Type B pancreatic cell (in vitro differentiated cells): ENCODE data around the gene MGMT. TPM values are rescaled to one million over a fixed set of nuclear protein-coding genes. Genes with fewer than 3 reads are reported as not detected.

Source experiments
- DNase-seq: peaks from one replicate; pipeline ENCODE4 v3.0.0; 2021; ENCODE audit warnings: mixed read lengths; ENCODE audit not compliant: unreplicated experiment; ENCODE audit errors: extremely low spot score
- H3K27ac Mint-ChIP-seq: 2 replicates; pipeline ENCODE4 v1.8.0; 2021; ENCODE audit warnings: mild to moderate bottlenecking, mixed read lengths
- H3K27me3 Mint-ChIP-seq: 2 replicates; pipeline ENCODE4 v1.8.0; 2021; ENCODE audit warnings: mixed read lengths
- H3K36me3 Mint-ChIP-seq: 2 replicates; pipeline ENCODE4 v1.8.0; 2021; ENCODE audit warnings: mixed read lengths
- H3K4me1 Mint-ChIP-seq: one replicate; pipeline ENCODE4 v1.8.0; 2021; ENCODE audit warnings: mixed read lengths; ENCODE audit not compliant: unreplicated experiment
- H3K4me3 Mint-ChIP-seq: 2 replicates; pipeline ENCODE4 v1.8.0; 2021; ENCODE audit warnings: mild to moderate bottlenecking, mixed read lengths
- H3K9me3 Mint-ChIP-seq: 2 replicates; pipeline ENCODE4 v1.8.0; 2021; ENCODE audit warnings: mixed read lengths
- total RNA-seq: library from RNA; stranded (reverse); gene quantifications from 2 replicates; pipeline ENCODE4 v1.2.1, GENCODE V29; 2021; ENCODE audit warnings: low replicate concordance
- TF ChIP-seq, protein P1 (sequence below): fragments of 200-600 bp; sonication (generic); conservative IDR thresholded peaks from 2 replicates; pipeline ENCODE4 v1.5.0; 2021; ENCODE audit warnings: antibody characterized with exemption, mild to moderate bottlenecking

MGMT gene
- total RNA-seq, 1 donor from 2014 or later, result 18.8 TPM

GRCh38 chr10:129646973-129647372, 179.9 kb downstream of the MGMT start:
- DNase-seq, result no peak
- Mint-ChIP-seq H3K4me1 (peaks cover 6% of the 10 kb centered on the region), H3K9me3 (no peaks in the 10 kb centered on the region), H3K27me3 (no peaks in the 10 kb centered on the region), H3K4me3 (no peak overlapping the region), H3K27ac (no peak overlapping the region), H3K36me3 (peaks cover 3% of the 10 kb centered on the region)
- TF ChIP-seq, protein P1, sequence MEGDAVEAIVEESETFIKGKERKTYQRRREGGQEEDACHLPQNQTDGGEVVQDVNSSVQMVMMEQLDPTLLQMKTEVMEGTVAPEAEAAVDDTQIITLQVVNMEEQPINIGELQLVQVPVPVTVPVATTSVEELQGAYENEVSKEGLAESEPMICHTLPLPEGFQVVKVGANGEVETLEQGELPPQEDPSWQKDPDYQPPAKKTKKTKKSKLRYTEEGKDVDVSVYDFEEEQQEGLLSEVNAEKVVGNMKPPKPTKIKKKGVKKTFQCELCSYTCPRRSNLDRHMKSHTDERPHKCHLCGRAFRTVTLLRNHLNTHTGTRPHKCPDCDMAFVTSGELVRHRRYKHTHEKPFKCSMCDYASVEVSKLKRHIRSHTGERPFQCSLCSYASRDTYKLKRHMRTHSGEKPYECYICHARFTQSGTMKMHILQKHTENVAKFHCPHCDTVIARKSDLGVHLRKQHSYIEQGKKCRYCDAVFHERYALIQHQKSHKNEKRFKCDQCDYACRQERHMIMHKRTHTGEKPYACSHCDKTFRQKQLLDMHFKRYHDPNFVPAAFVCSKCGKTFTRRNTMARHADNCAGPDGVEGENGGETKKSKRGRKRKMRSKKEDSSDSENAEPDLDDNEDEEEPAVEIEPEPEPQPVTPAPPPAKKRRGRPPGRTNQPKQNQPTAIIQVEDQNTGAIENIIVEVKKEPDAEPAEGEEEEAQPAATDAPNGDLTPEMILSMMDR, result no peak

DNA sequence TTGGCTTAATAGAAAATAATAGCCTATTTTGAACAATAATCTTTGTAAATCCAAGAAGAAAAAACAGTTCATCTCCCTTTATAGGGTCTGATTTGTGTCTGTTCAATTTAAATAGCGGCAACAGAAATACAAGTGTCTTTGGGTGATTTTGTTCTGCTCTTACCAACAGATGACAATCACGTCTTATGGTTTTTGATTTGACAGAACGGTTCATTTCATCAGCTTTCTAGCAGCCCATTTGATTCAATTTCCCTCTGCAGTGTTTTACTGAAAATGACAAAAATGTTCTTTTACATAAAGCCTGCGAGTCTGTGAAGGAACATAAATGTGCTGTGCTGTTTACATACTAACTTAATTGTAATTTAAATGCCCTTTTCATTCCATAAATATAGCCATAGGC, 180.5 kb downstream of the MGMT start:
- no peak for DNase-seq
- H3K9me3 Mint-ChIP-seq, result no peaks in the 10 kb centered on the region
- H3K4me1 Mint-ChIP-seq, result peaks cover 6% of the 10 kb centered on the region
- peaks cover 3% of the 10 kb centered on the region for H3K36me3 Mint-ChIP-seq
- TF ChIP-seq, protein P1, result no peak
- H3K4me3 Mint-ChIP-seq, result no peak overlapping the region
- no peak overlapping the region for H3K27ac Mint-ChIP-seq
- no peaks in the 10 kb centered on the region for H3K27me3 Mint-ChIP-seq

GRCh38 chr10:129648856-129649255, 181.8 kb downstream of the MGMT start:
- Mint-ChIP-seq H3K4me1 (peaks cover 6% of the 10 kb centered on the region), H3K27me3 (no peaks in the 10 kb centered on the region), H3K36me3 (peaks cover 3% of the 10 kb centered on the region), H3K27ac (no peak overlapping the region), H3K4me3 (no peak overlapping the region), H3K9me3 (peaks cover 3% of the 10 kb centered on the region)
- no peak for DNase-seq
- TF ChIP-seq, protein P1, result no peak

DNA sequence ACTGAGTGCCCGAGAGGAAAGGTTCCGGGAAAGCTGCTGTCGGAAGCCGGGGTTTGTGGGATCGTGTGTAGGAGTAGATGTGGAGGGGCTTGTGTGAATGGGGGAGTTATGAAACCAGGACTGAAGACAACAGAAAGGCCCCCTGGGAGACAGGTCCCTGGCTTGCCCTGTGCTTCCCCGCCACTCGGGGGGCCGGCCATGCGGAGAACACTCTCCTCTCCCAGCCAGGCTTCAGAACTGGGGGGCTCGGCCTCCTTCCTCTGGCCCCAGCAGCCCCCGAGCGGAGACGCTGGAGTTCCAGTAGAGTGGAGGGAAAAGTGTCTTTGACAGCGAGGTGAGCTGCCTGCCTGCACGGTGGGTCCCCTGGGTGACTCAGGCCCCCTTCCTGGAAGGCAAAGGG, 185.0 kb downstream of the MGMT start:
- peaks cover 6% of the 10 kb centered on the region for H3K4me1 Mint-ChIP-seq
- H3K27me3 Mint-ChIP-seq, result no peaks in the 10 kb centered on the region
- TF ChIP-seq, protein P1, result no peak
- H3K27ac Mint-ChIP-seq, result no peak overlapping the region
- DNase-seq, result no peak
- H3K36me3 Mint-ChIP-seq, result peaks cover 3% of the 10 kb centered on the region
- peaks cover 3% of the 10 kb centered on the region for H3K9me3 Mint-ChIP-seq
- H3K4me3 Mint-ChIP-seq, result no peak overlapping the region

DNA sequence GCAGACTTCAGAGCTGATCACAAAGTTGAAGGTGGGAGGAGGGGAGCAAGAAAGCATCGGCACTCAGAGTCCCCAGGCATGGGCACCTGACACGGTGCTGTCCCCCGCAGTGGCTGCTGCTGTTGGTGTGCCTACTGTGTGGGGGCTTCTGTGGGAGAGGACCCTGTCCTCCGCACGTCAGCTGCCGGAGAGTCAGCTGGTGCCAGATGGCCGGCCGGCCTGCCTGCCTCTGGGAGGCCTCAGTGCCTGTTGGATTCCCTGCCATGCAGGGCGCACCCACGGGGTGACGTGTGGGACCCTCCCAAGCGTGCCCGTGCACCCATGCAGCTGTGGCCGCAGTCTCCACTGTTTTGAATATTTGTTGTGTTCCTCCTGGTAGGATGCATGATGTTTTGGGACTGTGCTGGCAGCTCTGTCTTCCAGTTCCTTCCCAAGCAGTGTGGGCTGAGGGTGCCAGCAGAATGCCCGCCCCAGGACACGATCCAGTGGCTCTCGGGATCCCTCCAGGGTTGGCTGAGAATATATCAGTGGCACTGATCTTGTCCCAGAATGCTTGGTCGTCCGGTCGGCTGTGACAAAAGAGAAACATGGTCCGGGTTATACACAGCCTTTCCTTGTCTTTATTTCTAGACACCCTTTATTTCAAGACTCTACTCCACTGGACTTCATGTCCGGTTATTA, 185.6 kb downstream of the MGMT start:
- TF ChIP-seq, protein P1, result no peak
- Mint-ChIP-seq H3K27ac (no peak overlapping the region), H3K4me1 (peaks cover 6% of the 10 kb centered on the region), H3K27me3 (no peaks in the 10 kb centered on the region), H3K9me3 (peaks cover 3% of the 10 kb centered on the region), H3K4me3 (no peak overlapping the region), H3K36me3 (peaks cover 3% of the 10 kb centered on the region)
- no peak for DNase-seq
